Ishikawa (cell line): Measurements from ENCODE around the gene GSDMA.

Experiments used
- CEBPB ChIP-seq: IDR thresholded peaks from 2 replicates; pipeline ENCODE4 v1.6.1; 2012
- MAX ChIP-seq: IDR thresholded peaks from 2 replicates; pipeline ENCODE4 v1.6.1; 2012
- NFIC ChIP-seq: IDR thresholded peaks from 2 replicates; pipeline ENCODE4 v1.6.1; 2012
- RAD21 ChIP-seq: IDR thresholded peaks from 2 replicates; pipeline ENCODE4 v1.6.1; 2012; ENCODE audit warnings: low read depth
- REST ChIP-seq: IDR thresholded peaks from 2 replicates; pipeline ENCODE4 v1.6.1; 2012; ENCODE audit warnings: low read depth, mild to moderate bottlenecking
- ZBTB7A ChIP-seq: IDR thresholded peaks from 2 replicates; pipeline ENCODE4 v1.6.1; 2012; ENCODE audit warnings: low read depth

GRCh38 chr17:39937447-39937846 is 25.4 kb upstream of the GSDMA start:
- no peak for TF ChIP-seq NFIC
- no peak for TF ChIP-seq ZBTB7A
- no peak for TF ChIP-seq REST
- no peak for TF ChIP-seq RAD21
- no peak for TF ChIP-seq CEBPB
- TF ChIP-seq MAX = no peak
